ENCODE measurements around the gene AQP11. TPM values are rescaled to one million over a fixed set of nuclear protein-coding genes. Genes with fewer than 3 reads are reported as not detected.

AQP11 gene
- total RNA-seq, 1 experiment from 2014 or later = 0.20 TPM

DNA sequence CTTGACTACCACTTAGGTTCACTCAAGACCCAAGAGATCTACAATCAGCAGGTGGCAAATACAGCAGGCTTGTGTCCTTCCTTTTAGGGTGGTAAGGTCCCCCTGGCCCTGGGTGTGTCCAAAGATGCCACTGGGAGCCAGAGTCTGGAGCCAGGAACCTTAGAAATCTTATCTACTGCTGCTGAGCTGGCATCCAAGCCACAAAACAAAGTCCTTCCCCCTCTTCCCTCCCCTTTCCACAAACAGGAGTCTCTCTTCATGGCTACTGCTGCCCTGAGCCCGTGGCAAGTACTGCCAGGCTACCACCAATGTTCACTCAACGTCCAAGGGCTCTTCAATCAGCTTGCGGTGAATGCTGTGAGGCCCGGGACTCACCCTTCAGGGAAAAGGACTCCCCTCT lies 21.4 kb upstream of the AQP11 start:
- Histone ChIP-seq H3K27me3 (ENCODE audit: insufficient read depth, low read length) (no peaks in the 10 kb centered on the region), H3K4me2 (ENCODE audit: low read length) (no peak overlapping the region), H3K36me3 (ENCODE audit: control insufficient read depth in 1 of 2, insufficient read depth in 2 of 2, low read length in 2 of 2) (no peaks in the 10 kb centered on the region), H3K9ac (ENCODE audit: low read length) (no peak overlapping the region), H3K27ac (ENCODE audit: low read depth, low read length) (no peak overlapping the region), H3K9me3 (ENCODE audit: control insufficient read depth in 1 of 2, insufficient read depth in 1 of 2, low read depth in 1 of 2, low read length in 2 of 2) (0 out of 4 replicates have a peak, but pooled peaks cover 0 to 4% of the 10 kb centered on the region in 2 experiments), H3K4me3 (replicated peaks in 1 of 2; ENCODE audit: low read depth in 1 of 2, low read length in 2 of 2) (no peak overlapping the region), H2AFZ (ENCODE audit: low read depth, low read length, poor library complexity, severe bottlenecking) (no peak overlapping the region), H3K4me1 (ENCODE audit: control insufficient read depth in 1 of 2, insufficient read depth in 2 of 2, low read length in 2 of 2) (no peaks in the 10 kb centered on the region), H3K79me2 (ENCODE audit: insufficient read depth, low read length) (no peaks in the 10 kb centered on the region), H3K9me2 (ENCODE audit: insufficient read depth) (no peaks in the 10 kb centered on the region), H4K20me1 (ENCODE audit: insufficient read depth) (no peaks in the 10 kb centered on the region)
- no TSS peak for BruUV-seq (replicated peaks)
- CTCF ChIA-PET = no interaction called here
- DNase-seq (ENCODE audit: low read depth, low spot score) = no peak
- ATAC-seq = no peak
- intact Hi-C loops (cut with micrococcal nuclease) = no loop called here
- RAD21 ChIA-PET (ENCODE audit: low non-redundant PET in 1 of 2, low total read pairs in 2 of 2, uncharacterized antibody in 2 of 2, unreplicated experiment in 2 of 2) = no interaction called here
- TF ChIP-seq POLR2AphosphoS5 (IDR thresholded peaks at IDR 0.05; ENCODE audit: low read depth, low read length) (no peak), EZH2 (IDR thresholded peaks at IDR 0.05) (no peak), POLR2A (IDR thresholded peaks at IDR 0.05; ENCODE audit: borderline replicate concordance, extremely low read depth, insufficient read depth, insufficient read length) (no peak), SIN3A (IDR thresholded peaks at IDR 0.05; ENCODE audit: low read depth) (no peak), ELF1 (IDR thresholded peaks at IDR 0.05; ENCODE audit: borderline replicate concordance, low read depth) (no peak), SP1 (IDR thresholded peaks at IDR 0.05; ENCODE audit: low read depth) (no peak), YY1 (IDR thresholded peaks at IDR 0.05; ENCODE audit: extremely low read depth, insufficient replicate concordance, low read depth, low read length) (no peak)
- TF ChIP-seq, protein P1, sequence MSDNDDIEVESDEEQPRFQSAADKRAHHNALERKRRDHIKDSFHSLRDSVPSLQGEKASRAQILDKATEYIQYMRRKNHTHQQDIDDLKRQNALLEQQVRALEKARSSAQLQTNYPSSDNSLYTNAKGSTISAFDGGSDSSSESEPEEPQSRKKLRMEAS (IDR thresholded peaks at IDR 0.05) = no peak
- TF ChIP-seq, protein P2, sequence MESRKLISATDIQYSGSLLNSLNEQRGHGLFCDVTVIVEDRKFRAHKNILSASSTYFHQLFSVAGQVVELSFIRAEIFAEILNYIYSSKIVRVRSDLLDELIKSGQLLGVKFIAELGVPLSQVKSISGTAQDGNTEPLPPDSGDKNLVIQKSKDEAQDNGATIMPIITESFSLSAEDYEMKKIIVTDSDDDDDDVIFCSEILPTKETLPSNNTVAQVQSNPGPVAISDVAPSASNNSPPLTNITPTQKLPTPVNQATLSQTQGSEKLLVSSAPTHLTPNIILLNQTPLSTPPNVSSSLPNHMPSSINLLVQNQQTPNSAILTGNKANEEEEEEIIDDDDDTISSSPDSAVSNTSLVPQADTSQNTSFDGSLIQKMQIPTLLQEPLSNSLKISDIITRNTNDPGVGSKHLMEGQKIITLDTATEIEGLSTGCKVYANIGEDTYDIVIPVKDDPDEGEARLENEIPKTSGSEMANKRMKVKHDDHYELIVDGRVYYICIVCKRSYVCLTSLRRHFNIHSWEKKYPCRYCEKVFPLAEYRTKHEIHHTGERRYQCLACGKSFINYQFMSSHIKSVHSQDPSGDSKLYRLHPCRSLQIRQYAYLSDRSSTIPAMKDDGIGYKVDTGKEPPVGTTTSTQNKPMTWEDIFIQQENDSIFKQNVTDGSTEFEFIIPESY (IDR thresholded peaks at IDR 0.05; ENCODE audit: extremely low read depth, insufficient replicate concordance, low read length) = no peak
- TF ChIP-seq, protein P3, sequence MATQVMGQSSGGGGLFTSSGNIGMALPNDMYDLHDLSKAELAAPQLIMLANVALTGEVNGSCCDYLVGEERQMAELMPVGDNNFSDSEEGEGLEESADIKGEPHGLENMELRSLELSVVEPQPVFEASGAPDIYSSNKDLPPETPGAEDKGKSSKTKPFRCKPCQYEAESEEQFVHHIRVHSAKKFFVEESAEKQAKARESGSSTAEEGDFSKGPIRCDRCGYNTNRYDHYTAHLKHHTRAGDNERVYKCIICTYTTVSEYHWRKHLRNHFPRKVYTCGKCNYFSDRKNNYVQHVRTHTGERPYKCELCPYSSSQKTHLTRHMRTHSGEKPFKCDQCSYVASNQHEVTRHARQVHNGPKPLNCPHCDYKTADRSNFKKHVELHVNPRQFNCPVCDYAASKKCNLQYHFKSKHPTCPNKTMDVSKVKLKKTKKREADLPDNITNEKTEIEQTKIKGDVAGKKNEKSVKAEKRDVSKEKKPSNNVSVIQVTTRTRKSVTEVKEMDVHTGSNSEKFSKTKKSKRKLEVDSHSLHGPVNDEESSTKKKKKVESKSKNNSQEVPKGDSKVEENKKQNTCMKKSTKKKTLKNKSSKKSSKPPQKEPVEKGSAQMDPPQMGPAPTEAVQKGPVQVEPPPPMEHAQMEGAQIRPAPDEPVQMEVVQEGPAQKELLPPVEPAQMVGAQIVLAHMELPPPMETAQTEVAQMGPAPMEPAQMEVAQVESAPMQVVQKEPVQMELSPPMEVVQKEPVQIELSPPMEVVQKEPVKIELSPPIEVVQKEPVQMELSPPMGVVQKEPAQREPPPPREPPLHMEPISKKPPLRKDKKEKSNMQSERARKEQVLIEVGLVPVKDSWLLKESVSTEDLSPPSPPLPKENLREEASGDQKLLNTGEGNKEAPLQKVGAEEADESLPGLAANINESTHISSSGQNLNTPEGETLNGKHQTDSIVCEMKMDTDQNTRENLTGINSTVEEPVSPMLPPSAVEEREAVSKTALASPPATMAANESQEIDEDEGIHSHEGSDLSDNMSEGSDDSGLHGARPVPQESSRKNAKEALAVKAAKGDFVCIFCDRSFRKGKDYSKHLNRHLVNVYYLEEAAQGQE (IDR thresholded peaks at IDR 0.05; ENCODE audit: low read depth) = no peak
- TF ChIP-seq, protein P4, sequence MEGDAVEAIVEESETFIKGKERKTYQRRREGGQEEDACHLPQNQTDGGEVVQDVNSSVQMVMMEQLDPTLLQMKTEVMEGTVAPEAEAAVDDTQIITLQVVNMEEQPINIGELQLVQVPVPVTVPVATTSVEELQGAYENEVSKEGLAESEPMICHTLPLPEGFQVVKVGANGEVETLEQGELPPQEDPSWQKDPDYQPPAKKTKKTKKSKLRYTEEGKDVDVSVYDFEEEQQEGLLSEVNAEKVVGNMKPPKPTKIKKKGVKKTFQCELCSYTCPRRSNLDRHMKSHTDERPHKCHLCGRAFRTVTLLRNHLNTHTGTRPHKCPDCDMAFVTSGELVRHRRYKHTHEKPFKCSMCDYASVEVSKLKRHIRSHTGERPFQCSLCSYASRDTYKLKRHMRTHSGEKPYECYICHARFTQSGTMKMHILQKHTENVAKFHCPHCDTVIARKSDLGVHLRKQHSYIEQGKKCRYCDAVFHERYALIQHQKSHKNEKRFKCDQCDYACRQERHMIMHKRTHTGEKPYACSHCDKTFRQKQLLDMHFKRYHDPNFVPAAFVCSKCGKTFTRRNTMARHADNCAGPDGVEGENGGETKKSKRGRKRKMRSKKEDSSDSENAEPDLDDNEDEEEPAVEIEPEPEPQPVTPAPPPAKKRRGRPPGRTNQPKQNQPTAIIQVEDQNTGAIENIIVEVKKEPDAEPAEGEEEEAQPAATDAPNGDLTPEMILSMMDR (IDR thresholded peaks at IDR 0.05 in 2 of 3, conservative IDR thresholded peaks at IDR 0.05 in 1 of 3; ENCODE audit: borderline replicate concordance in 1 of 3, insufficient read depth in 1 of 3, low read depth in 2 of 3, low read length in 2 of 3) = no peak
- TF ChIP-seq, protein P5, sequence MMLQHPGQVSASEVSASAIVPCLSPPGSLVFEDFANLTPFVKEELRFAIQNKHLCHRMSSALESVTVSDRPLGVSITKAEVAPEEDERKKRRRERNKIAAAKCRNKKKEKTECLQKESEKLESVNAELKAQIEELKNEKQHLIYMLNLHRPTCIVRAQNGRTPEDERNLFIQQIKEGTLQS (IDR thresholded peaks at IDR 0.05) = no peak
- POLR2A ChIA-PET = no interaction called here
